Liver (tissue), 9 donors: Measurements from ENCODE around the gene E2F4. TPM values are rescaled to one million over a fixed set of nuclear protein-coding genes. Genes with fewer than 3 reads are reported as not detected.

Experiments used
- DNase-seq: peaks from one replicate; pipeline ENCODE4 v3.0.0-alpha.2; 2017; ENCODE audit warnings: low spot score
- H3K27ac ChIP-seq, 2 donors: one replicate each; pipeline ENCODE4 v1.7.0; 2013; ENCODE audit warnings: inconsistent platforms in 2 of 2, low read length in 2 of 2, control low read depth in 1 of 2, low read depth in 1 of 2, mild to moderate bottlenecking in 1 of 2
- H3K27me3 ChIP-seq, 4 donors: one replicate each; pipeline versions ENCODE4 v1.6.1 to v1.7.0; 2013; ENCODE audit warnings: low read length in 3 of 4, inconsistent platforms in 1 of 4, mild to moderate bottlenecking in 1 of 4, moderate library complexity in 1 of 4; ENCODE audit not compliant: control insufficient read depth in 4 of 4, insufficient read depth in 4 of 4
- H3K36me3 ChIP-seq, 4 donors: one replicate each; pipeline versions ENCODE4 v1.6.1 to v1.7.0; 2013; ENCODE audit warnings: low read length in 3 of 4, mild to moderate bottlenecking in 3 of 4, low read depth in 1 of 4, moderate library complexity in 1 of 4; ENCODE audit not compliant: control insufficient read depth in 4 of 4, insufficient read depth in 3 of 4
- H3K4me1 ChIP-seq, 4 donors: one replicate each; pipeline versions ENCODE4 v1.6.1 to v1.7.0; 2013; ENCODE audit warnings: low read length in 3 of 4, mild to moderate bottlenecking in 3 of 4, moderate library complexity in 1 of 4; ENCODE audit not compliant: control insufficient read depth in 4 of 4, insufficient read depth in 4 of 4
- H3K4me3 ChIP-seq, 3 donors: one replicate each; pipeline versions ENCODE4 v1.6.1 to v1.7.0; 2013; ENCODE audit warnings: low read length in 3 of 3, control low read depth in 1 of 3, low read depth in 1 of 3, mild to moderate bottlenecking in 1 of 3
- H3K9ac ChIP-seq, 2 donors: one replicate each; pipeline ENCODE4 v1.7.0; 2013; ENCODE audit warnings: low read length in 2 of 2, mild to moderate bottlenecking in 2 of 2, moderate library complexity in 2 of 2, control low read depth in 1 of 2, low read depth in 1 of 2
- H3K9me3 ChIP-seq, 4 donors: one replicate each; pipeline versions ENCODE4 v1.6.1 to v1.7.0; 2013; ENCODE audit warnings: low read length in 3 of 4; ENCODE audit not compliant: control insufficient read depth in 4 of 4
- EGR1 ChIP-seq, 2 donors: IDR thresholded peaks; 2 replicates each; pipeline ENCODE4 v1.6.1; 2016 to 2018; ENCODE audit warnings: antibody characterized with exemption in 2 of 2, low read depth in 2 of 2
- FOXA1 ChIP-seq: IDR thresholded peaks from 2 replicates; pipeline ENCODE4 v1.6.1; 2016; ENCODE audit warnings: antibody characterized with exemption
- FOXA2 ChIP-seq: IDR thresholded peaks from 2 replicates; pipeline ENCODE4 v1.6.1; 2016; ENCODE audit warnings: antibody characterized with exemption
- GABPA ChIP-seq, 2 donors: IDR thresholded peaks in 1 of 2; conservative IDR thresholded peaks in 1 of 2; 2 replicates each; pipeline ENCODE4 v1.6.1; 2016; ENCODE audit warnings: antibody characterized with exemption in 2 of 2, mild to moderate bottlenecking in 1 of 2, moderate library complexity in 1 of 2
- HNF4A ChIP-seq, 2 donors: conservative IDR thresholded peaks; 2 replicates each; pipeline ENCODE4 v1.6.1; 2016; ENCODE audit warnings: antibody characterized with exemption in 2 of 2, mild to moderate bottlenecking in 2 of 2
- HNF4G ChIP-seq: IDR thresholded peaks from 2 replicates; pipeline ENCODE4 v1.6.1; 2016; ENCODE audit warnings: antibody characterized with exemption
- JUND ChIP-seq, 2 donors: IDR thresholded peaks; 2 replicates each; pipeline ENCODE4 v1.6.1; 2016; ENCODE audit warnings: antibody characterized with exemption in 2 of 2
- RAD21 ChIP-seq, 2 donors: IDR thresholded peaks; 2 replicates each; pipeline ENCODE4 v1.6.1; 2016; ENCODE audit warnings: antibody characterized with exemption in 2 of 2, mild to moderate bottlenecking in 2 of 2
- RXRA ChIP-seq, 2 donors: IDR thresholded peaks; 2 replicates each; pipeline ENCODE4 v1.6.1; 2017 to 2018; ENCODE audit warnings: antibody characterized with exemption in 2 of 2, mild to moderate bottlenecking in 1 of 2
- SP1 ChIP-seq: IDR thresholded peaks from 2 replicates; pipeline ENCODE4 v1.6.1; 2018; ENCODE audit warnings: antibody characterized with exemption, mild to moderate bottlenecking
- TAF1 ChIP-seq: conservative IDR thresholded peaks from 2 replicates; pipeline ENCODE4 v1.6.1; 2016; ENCODE audit warnings: antibody characterized with exemption, mild to moderate bottlenecking
- WGBS: extraction: QIAGEN DNeasy Blood & Tissue Kit; methylation state at CpG from one replicate; pipeline ENCODE4 v1.1.7; 2013; 5-methylcytosine and 5-hydroxymethylcytosine counted together
- polyA plus RNA-seq, 2 donors: library from polyadenylated mRNA; stranded (reverse) in 1 of 2; unstranded in 1 of 2; fragments of 200-250 nt in 1 of 2; fragments of >200 nt in 1 of 2; fragmentation: Nextera tagmentation in 1 of 2; extraction: Ambion mirVana in 1 of 2; gene quantifications; one replicate each; pipeline versions ENCODE4 v1.2.1 to v1.2.3, GENCODE V29; 2013 to 2015
- total RNA-seq, 2 donors: library from RNA; depleted of rRNA; stranded (reverse); fragments of >200 nt; gene quantifications; one replicate each; pipeline ENCODE4 v1.2.3, GENCODE V29; 2014
- TF ChIP-seq, protein P1 (sequence below): IDR thresholded peaks from 2 replicates; pipeline ENCODE4 v1.6.1; 2016; ENCODE audit warnings: antibody characterized with exemption
- TF ChIP-seq, protein P2 (sequence below): fragments of 150-350 bp; IDR thresholded peaks from 2 replicates; pipeline ENCODE4 v1.5.1; 2017; ENCODE audit warnings: improper control_type of control experiment, low read depth, low read length; ENCODE audit not compliant: missing input control
- TF ChIP-seq, protein P3 (sequence below): IDR thresholded peaks from 2 replicates; pipeline ENCODE4 v1.6.1; 2016; ENCODE audit warnings: antibody characterized with exemption
- TF ChIP-seq, protein P4 (sequence below): IDR thresholded peaks from 2 replicates; pipeline ENCODE4 v1.6.1; 2016; ENCODE audit warnings: antibody characterized with exemption, mild to moderate bottlenecking
- TF ChIP-seq, protein P5 (sequence below): IDR thresholded peaks from 2 replicates; pipeline ENCODE4 v1.6.1; 2016; ENCODE audit warnings: antibody characterized with exemption
- donor health status: healthy.
- donor health status: healthy.
- donor health status: healthy.
- donor health status: healthy.
- donor health status: healthy.

Gene E2F4
- total and polyA plus RNA-seq, 4 donors, result 18.1 to 107 (median 30.0) TPM

- no peak for DNase-seq
- Histone ChIP-seq H3K27me3 (no peaks in the 10 kb centered on the region), H3K9me3 (no peaks in the 10 kb centered on the region), H3K27ac (no peak overlapping the region), H3K4me1 (peaks cover 29 to 34% (median 30%) of the 10 kb centered on the region in 4 donors), H3K4me3 (no peak overlapping the region), H3K9ac (no peak overlapping the region), H3K36me3 (peaks cover 0 to 2% (median 0%) of the 10 kb centered on the region in 4 donors)
- TF ChIP-seq FOXA1, result no peak
- 94% methylated on average over 7 of the region's 7 CpGs for WGBS
These were observed 24.4 kb upstream of the E2F4 start for GRCh38 chr16:67167588-67167987.

DNA sequence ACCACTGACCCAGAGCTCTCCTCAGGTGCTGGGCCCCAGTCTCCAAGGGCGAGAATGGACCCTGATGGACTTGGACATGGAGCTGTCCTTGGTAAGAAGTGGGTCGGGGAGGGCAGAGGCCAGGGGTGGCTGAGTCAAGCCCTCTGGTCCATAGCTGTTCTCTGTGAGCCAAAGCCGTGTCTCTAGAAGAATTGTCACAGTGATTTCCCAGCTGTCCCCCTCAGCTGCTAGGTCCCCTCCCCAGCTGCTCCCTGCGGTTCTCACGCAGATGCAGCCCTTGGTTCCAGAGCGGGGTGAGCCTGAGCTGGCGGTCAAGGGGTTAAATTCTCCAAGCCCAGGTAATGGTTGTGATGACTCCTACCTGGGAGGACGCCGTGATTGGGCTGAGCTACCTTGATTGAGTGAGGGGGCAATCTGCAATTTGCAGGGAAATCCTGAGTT lies 22.9 kb upstream of the E2F4 start:
- no peak for DNase-seq
- Histone ChIP-seq H3K9me3 (no peaks in the 10 kb centered on the region), H3K27ac (no peak overlapping the region), H3K4me3 (no peak overlapping the region), H3K36me3 (peaks cover 0 to 2% (median 0%) of the 10 kb centered on the region in 4 donors), H3K9ac (no peak overlapping the region), H3K4me1 (peaks cover 19 to 30% (median 24%) of the 10 kb centered on the region in 4 donors), H3K27me3 (no peaks in the 10 kb centered on the region)
- no peak for TF ChIP-seq JUND (IDR thresholded peaks at IDR 0.05)
- TF ChIP-seq, protein P1, sequence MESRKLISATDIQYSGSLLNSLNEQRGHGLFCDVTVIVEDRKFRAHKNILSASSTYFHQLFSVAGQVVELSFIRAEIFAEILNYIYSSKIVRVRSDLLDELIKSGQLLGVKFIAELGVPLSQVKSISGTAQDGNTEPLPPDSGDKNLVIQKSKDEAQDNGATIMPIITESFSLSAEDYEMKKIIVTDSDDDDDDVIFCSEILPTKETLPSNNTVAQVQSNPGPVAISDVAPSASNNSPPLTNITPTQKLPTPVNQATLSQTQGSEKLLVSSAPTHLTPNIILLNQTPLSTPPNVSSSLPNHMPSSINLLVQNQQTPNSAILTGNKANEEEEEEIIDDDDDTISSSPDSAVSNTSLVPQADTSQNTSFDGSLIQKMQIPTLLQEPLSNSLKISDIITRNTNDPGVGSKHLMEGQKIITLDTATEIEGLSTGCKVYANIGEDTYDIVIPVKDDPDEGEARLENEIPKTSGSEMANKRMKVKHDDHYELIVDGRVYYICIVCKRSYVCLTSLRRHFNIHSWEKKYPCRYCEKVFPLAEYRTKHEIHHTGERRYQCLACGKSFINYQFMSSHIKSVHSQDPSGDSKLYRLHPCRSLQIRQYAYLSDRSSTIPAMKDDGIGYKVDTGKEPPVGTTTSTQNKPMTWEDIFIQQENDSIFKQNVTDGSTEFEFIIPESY, result no peak
- TF ChIP-seq, protein P2, sequence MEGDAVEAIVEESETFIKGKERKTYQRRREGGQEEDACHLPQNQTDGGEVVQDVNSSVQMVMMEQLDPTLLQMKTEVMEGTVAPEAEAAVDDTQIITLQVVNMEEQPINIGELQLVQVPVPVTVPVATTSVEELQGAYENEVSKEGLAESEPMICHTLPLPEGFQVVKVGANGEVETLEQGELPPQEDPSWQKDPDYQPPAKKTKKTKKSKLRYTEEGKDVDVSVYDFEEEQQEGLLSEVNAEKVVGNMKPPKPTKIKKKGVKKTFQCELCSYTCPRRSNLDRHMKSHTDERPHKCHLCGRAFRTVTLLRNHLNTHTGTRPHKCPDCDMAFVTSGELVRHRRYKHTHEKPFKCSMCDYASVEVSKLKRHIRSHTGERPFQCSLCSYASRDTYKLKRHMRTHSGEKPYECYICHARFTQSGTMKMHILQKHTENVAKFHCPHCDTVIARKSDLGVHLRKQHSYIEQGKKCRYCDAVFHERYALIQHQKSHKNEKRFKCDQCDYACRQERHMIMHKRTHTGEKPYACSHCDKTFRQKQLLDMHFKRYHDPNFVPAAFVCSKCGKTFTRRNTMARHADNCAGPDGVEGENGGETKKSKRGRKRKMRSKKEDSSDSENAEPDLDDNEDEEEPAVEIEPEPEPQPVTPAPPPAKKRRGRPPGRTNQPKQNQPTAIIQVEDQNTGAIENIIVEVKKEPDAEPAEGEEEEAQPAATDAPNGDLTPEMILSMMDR, result no peak
- no peak for TF ChIP-seq RAD21 (IDR thresholded peaks at IDR 0.05)
- no peak for TF ChIP-seq FOXA2
- TF ChIP-seq, protein P3, sequence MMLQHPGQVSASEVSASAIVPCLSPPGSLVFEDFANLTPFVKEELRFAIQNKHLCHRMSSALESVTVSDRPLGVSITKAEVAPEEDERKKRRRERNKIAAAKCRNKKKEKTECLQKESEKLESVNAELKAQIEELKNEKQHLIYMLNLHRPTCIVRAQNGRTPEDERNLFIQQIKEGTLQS, result no peak
- no peak for TF ChIP-seq TAF1
- TF ChIP-seq EGR1 (IDR thresholded peaks at IDR 0.05; ENCODE audit: low read depth in 2 of 2), result no peak
- no peak for TF ChIP-seq HNF4A (conservative IDR thresholded peaks at IDR 0.05)
- TF ChIP-seq RXRA (IDR thresholded peaks at IDR 0.05), result no peak
- TF ChIP-seq GABPA (IDR thresholded peaks at IDR 0.05 in 1 of 2, conservative IDR thresholded peaks at IDR 0.05 in 1 of 2), result no peak
- TF ChIP-seq, protein P4, sequence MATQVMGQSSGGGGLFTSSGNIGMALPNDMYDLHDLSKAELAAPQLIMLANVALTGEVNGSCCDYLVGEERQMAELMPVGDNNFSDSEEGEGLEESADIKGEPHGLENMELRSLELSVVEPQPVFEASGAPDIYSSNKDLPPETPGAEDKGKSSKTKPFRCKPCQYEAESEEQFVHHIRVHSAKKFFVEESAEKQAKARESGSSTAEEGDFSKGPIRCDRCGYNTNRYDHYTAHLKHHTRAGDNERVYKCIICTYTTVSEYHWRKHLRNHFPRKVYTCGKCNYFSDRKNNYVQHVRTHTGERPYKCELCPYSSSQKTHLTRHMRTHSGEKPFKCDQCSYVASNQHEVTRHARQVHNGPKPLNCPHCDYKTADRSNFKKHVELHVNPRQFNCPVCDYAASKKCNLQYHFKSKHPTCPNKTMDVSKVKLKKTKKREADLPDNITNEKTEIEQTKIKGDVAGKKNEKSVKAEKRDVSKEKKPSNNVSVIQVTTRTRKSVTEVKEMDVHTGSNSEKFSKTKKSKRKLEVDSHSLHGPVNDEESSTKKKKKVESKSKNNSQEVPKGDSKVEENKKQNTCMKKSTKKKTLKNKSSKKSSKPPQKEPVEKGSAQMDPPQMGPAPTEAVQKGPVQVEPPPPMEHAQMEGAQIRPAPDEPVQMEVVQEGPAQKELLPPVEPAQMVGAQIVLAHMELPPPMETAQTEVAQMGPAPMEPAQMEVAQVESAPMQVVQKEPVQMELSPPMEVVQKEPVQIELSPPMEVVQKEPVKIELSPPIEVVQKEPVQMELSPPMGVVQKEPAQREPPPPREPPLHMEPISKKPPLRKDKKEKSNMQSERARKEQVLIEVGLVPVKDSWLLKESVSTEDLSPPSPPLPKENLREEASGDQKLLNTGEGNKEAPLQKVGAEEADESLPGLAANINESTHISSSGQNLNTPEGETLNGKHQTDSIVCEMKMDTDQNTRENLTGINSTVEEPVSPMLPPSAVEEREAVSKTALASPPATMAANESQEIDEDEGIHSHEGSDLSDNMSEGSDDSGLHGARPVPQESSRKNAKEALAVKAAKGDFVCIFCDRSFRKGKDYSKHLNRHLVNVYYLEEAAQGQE, result no peak
- no peak for TF ChIP-seq SP1
- TF ChIP-seq, protein P5, sequence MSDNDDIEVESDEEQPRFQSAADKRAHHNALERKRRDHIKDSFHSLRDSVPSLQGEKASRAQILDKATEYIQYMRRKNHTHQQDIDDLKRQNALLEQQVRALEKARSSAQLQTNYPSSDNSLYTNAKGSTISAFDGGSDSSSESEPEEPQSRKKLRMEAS, result no peak
- TF ChIP-seq HNF4G, result no peak
- 73% methylated on average over 9 of the region's 9 CpGs for WGBS
